HG03103 (cell line): ENCODE results near the gene FAM53B.

Experiments
- ATAC-seq: cut with Tn5 transposase; IDR thresholded peaks from one replicate; pipeline ENCODE4 v1.9.1; 2021; ENCODE audit warnings: low read depth; ENCODE audit not compliant: unreplicated experiment

FAM53B gene

GRCh38 chr10:124683814-124684213 lies 60.4 kb downstream of the FAM53B start:
- ATAC-seq: no peak

GRCh38 chr10:124681626-124682552 lies 62.3 kb downstream of the FAM53B start:
- ATAC-seq: no peak

GRCh38 chr10:124681091-124681490 lies 63.1 kb downstream of the FAM53B start:
- ATAC-seq: no peak

- ATAC-seq: no peak
Observed at GRCh38 chr10:124680675-124681074, 63.5 kb downstream of the FAM53B start.

- ATAC-seq: no peak
Observed at GRCh38 chr10:124679401-124679800, 64.8 kb downstream of the FAM53B start.

- no peak for ATAC-seq
Observed at GRCh38 chr10:124678557-124679240, 65.5 kb downstream of the FAM53B start.

GRCh38 chr10:124677749-124678556 lies 66.2 kb downstream of the FAM53B start:
- ATAC-seq: no peak

- ATAC-seq: no peak
Observed at GRCh38 chr10:124677293-124677699, 66.9 kb downstream of the FAM53B start.

- no peak for ATAC-seq
Observed at GRCh38 chr10:124676416-124677062, 67.6 kb downstream of the FAM53B start.

- ATAC-seq: no peak
Observed at GRCh38 chr10:124675824-124676223, 68.4 kb downstream of the FAM53B start.

GRCh38 chr10:124675261-124675660 lies 68.9 kb downstream of the FAM53B start:
- no peak for ATAC-seq

- ATAC-seq: no peak
Observed at GRCh38 chr10:124674768-124675222, 69.4 kb downstream of the FAM53B start.

- no peak for ATAC-seq
Observed at GRCh38 chr10:124672181-124672638, 72.0 kb downstream of the FAM53B start.

- ATAC-seq: no peak
Observed at GRCh38 chr10:124671486-124672075, 72.6 kb downstream of the FAM53B start.

- ATAC-seq: no peak
Observed at GRCh38 chr10:124670849-124671248, 73.3 kb downstream of the FAM53B start.

GRCh38 chr10:124669824-124670654 lies 74.1 kb downstream of the FAM53B start:
- ATAC-seq: no peak

GRCh38 chr10:124669141-124669823 lies 74.9 kb downstream of the FAM53B start:
- no peak for ATAC-seq

GRCh38 chr10:124668517-124669051 lies 75.6 kb downstream of the FAM53B start:
- no peak for ATAC-seq
